RWPE2 (cell line): ENCODE results near the gene MORN1.

Source experiments
- ATAC-seq: fragments of 200-7000 bp; cut with Tn5 transposase; 3 replicates; pipeline ENCODE4 v1.9.1; 2021; ENCODE audit warnings: low read depth
- DNase-seq: peaks from one replicate; pipeline ENCODE4 v3.0.0-alpha.2; 2020; ENCODE audit warnings: low spot score
- H3K27ac ChIP-seq: fragments of 450-650 bp; 2 replicates; pipeline ENCODE4 v1.5.1; 2017; ENCODE audit warnings: mild to moderate bottlenecking; ENCODE audit not compliant: poor library complexity, severe bottlenecking
- H3K27me3 ChIP-seq: fragments of 250-450 bp; sonication (Bioruptor Pico); 2 replicates; pipeline ENCODE4 v1.5.1; 2021; ENCODE audit warnings: mild to moderate bottlenecking, moderate library complexity; ENCODE audit not compliant: insufficient read depth, poor library complexity, severe bottlenecking
- H3K36me3 ChIP-seq: fragments of 250-450 bp; sonication (Bioruptor Pico); 2 replicates; pipeline ENCODE4 v1.5.1; 2020; ENCODE audit warnings: low read depth, mild to moderate bottlenecking, moderate library complexity
- H3K4me1 ChIP-seq: fragments of 250-450 bp; sonication (Bioruptor Pico); 2 replicates; pipeline ENCODE4 v1.5.1; 2021; ENCODE audit warnings: mild to moderate bottlenecking, moderate library complexity; ENCODE audit not compliant: insufficient read depth, poor library complexity, severe bottlenecking
- H3K4me3 ChIP-seq: fragments of 250-450 bp; sonication (Bioruptor Pico); 2 replicates; pipeline ENCODE4 v1.5.1; 2021; ENCODE audit warnings: mild to moderate bottlenecking, moderate library complexity; ENCODE audit not compliant: severe bottlenecking
- H3K9me3 ChIP-seq: fragments of 250-450 bp; sonication (Bioruptor Pico); 2 replicates; pipeline ENCODE4 v1.5.1; 2021; ENCODE audit warnings: mild to moderate bottlenecking, moderate library complexity; ENCODE audit not compliant: severe bottlenecking
- CTCF ChIP-seq: fragments of 450-650 bp; IDR thresholded peaks from one replicate; pipeline ENCODE4 v1.5.1; 2017; ENCODE audit warnings: mild to moderate bottlenecking, moderate library complexity; ENCODE audit not compliant: poor library complexity, severe bottlenecking

MORN1 gene

GRCh38 chr1:2300851-2301606 is 90.3 kb downstream of the MORN1 start:
- Histone ChIP-seq H3K4me1 (no peaks in the 10 kb centered on the region), H3K4me3 (no peak overlapping the region), H3K36me3 (peaks cover 27% of the 10 kb centered on the region), H3K27me3 (no peaks in the 10 kb centered on the region), H3K27ac (no peak overlapping the region), H3K9me3 (no peaks in the 10 kb centered on the region)
- DNase-seq (no peak), ATAC-seq (no peak)
- no peak for TF ChIP-seq CTCF

- no peaks in the 10 kb centered on the region for H3K9me3 ChIP-seq
- H3K36me3 ChIP-seq: peaks cover 23% of the 10 kb centered on the region
- DNase-seq (no peak), ATAC-seq (no peak)
- H3K4me3 ChIP-seq: no peak overlapping the region
- no peaks in the 10 kb centered on the region for H3K27me3 ChIP-seq
- no peak for TF ChIP-seq CTCF
- H3K4me1 ChIP-seq: no peaks in the 10 kb centered on the region
- no peak overlapping the region for H3K27ac ChIP-seq
Observed at GRCh38 chr1:2300004-2300771, 91.2 kb downstream of the MORN1 start.

- no peak for TF ChIP-seq CTCF
- Histone ChIP-seq H3K27ac (no peak overlapping the region), H3K4me1 (no peaks in the 10 kb centered on the region), H3K36me3 (peaks cover 15% of the 10 kb centered on the region), H3K9me3 (no peaks in the 10 kb centered on the region), H3K4me3 (no peak overlapping the region), H3K27me3 (no peaks in the 10 kb centered on the region)
- ATAC-seq: no peak
- DNase-seq: no peak
Observed at GRCh38 chr1:2299131-2299627, 92.2 kb downstream of the MORN1 start.

- TF ChIP-seq CTCF: no peak
- no peak for ATAC-seq
- H3K9me3 ChIP-seq: no peaks in the 10 kb centered on the region
- H3K4me3 ChIP-seq: no peak overlapping the region
- H3K27ac ChIP-seq: no peak overlapping the region
- DNase-seq: no peak
- no peaks in the 10 kb centered on the region for H3K4me1 ChIP-seq
- no peaks in the 10 kb centered on the region for H3K27me3 ChIP-seq
- H3K36me3 ChIP-seq: peaks cover 14% of the 10 kb centered on the region
Observed at GRCh38 chr1:2298685-2299084, 92.7 kb downstream of the MORN1 start.
